ENCODE data around the gene GAS7. TPM values are rescaled to one million over a fixed set of nuclear protein-coding genes. Genes with fewer than 3 reads are reported as not detected.
A peak's percentile ranks its signal among the peaks of the same experiment; 100 is the strongest.

The GAS7 gene
- total RNA-seq, 1 donor from 2014 or later = 72.1 TPM

DNA sequence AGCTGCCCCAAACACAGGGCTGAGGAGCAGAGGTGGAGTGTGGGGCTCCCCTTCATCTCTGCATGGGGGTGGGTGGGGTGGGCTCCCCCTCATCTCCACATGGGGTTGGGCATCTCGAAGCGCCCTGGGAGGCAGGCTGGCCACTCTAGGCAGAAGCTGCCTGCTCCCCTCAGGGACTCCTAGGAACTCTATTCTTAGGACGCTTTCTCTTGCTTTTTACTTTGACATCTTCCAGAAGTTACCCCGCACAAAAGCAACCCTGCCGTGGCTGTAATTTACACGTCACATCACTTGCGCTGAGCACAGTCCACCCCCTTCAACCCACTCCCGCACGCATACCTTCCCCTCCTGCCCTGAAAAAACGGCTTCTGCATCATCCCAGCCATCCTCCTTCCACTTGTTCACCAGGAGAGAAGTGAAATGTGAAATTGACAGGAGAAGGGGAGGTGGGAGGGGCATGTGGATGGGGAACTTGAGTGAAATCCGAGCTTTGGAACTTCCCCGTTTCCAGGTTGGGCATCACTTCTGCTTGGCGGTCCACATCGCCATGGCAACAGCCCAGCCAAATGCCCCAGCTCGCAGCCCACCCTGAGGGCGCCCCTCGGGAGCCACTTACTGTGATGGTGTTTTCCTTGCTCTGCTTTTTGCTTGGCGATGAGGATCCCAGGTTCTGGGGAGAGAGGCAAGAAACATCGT, 239.7 kb downstream of the GAS7 start:
- intact Hi-C loops (cut with DNase I) = no loop called here
- DNase-seq (no peak), ATAC-seq (ENCODE audit: poor library complexity) (no peak)

DNA sequence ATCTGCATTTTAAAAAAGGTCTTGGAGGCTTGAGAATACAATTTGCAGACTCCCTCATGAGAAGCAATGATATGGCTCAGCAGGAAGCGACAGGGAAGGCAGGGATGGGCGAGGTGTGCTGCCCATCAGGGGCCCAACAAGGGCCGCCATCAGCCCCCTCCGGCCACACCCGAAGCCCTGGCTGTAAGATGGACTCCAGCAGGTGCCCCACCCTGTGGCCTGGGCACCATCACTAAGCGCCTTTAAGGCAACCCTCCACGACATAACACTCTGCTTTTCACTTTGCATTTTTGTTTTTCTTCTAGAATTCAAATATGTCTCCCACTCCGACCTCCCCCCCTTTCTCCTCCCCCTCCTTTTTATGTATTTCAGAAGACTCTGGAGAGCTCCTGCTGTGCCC, 241.2 kb downstream of the GAS7 start:
- DNase-seq = no peak

DNA sequence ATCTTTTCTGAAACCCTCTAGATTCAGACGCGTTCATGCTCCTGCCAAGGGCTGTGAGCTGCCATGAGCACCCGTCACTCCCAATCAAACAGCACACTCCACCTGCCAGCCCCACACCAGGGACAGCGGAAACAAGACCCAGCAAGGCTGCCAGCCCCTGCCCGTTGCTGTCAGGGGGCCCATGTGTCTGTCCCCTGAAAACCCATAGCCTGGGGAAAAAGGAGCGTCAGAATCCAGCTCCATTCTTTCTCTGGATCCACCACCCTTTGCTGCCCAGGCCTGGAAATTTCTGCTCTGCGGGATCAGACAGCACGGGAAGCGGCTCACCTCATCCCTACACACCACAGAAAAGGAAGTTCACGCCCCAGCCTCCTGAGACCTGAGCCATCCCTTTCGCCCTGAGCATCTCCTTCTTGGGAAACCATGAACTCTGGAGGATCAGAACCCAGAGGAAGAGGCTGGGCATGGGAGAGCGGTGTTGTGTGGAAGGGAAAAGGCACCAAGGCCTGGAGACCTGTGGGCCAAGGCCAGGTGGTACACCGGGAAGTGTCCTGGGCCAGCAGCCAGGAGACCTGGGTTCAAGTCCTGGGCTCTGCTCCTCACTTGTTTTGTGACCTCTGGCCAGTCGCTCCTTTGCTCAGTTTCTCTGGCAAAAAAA, 241.8 kb downstream of the GAS7 start:
- intact Hi-C loops (cut with DNase I) = no loop called here
- ATAC-seq (ENCODE audit: poor library complexity) (no peak), DNase-seq (no peak)

More for the DNA sequence above, 241.2 kb downstream of the GAS7 start:
- intact Hi-C loops (cut with DNase I) = no loop called here
- no peak for ATAC-seq (ENCODE audit: poor library complexity)

DNA sequence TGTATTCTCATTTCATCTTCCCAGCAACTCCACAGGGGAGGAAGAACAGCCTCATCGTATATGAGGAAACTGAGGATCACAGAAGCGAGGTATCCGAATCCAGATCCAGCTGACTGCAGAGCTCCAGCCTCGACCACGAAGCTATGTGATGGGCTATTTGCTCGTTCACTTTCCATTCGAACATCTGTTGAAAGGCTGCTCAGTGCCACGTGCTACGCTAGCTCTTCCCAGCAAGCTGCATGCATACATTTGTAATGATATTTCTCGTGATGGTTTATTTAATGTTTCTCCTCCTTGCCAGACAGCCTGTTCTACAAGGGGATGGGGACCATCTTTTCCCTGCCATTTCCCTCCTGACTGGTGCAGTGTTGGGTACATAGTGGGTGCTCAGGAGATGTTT, 244.9 kb downstream of the GAS7 start:
- DNase-seq (no peak), ATAC-seq (ENCODE audit: poor library complexity) (no peak)
- intact Hi-C loops (cut with DNase I) = no loop called here

DNA sequence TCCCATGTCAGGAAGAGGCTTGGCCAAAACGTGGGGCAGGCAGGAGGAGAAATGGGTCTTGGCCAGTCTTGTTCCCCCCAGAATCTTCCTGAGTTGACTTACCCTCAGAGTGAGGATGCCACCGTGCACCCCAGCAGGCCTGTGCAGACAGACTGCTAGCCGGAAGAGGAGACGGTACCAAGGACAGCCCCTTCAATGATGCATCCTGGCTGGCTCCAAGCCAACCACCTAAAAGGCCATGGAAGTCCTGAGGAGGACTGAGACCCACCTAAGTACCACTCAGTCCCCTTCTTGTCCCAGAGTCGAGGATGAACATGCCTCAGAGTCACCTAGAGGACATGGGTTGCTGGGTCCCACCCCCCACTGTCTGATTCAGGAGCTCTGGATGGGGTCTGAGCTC, 246.6 kb downstream of the GAS7 start:
- intact Hi-C loops (cut with DNase I) = no loop called here
- peak; percentile 9 for ATAC-seq (ENCODE audit: poor library complexity)
- no peak for DNase-seq

DNA sequence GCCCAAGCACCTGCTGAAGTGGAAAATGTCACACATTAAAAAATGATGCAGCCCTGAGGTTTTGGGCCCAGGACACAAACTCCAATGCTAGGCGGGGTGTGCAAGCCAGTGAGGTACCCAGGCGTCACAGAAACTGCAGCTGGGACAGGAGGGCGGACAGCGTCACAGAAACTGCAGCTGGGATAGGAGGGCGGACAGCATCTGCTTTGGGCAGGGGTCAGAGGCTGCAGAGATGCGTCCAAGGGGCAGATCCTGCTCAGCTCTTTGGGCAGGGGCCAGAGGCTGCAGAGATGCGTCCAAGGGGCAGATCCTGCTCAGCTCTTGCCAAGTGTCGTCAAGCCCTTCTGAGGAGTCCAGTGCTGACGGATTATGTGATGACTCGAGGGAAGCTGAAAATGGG, 249.5 kb downstream of the GAS7 start:
- intact Hi-C loops (cut with DNase I) = no loop called here
- DNase-seq (peak; percentile 55), ATAC-seq (ENCODE audit: poor library complexity) (peak; percentile 47)

DNA sequence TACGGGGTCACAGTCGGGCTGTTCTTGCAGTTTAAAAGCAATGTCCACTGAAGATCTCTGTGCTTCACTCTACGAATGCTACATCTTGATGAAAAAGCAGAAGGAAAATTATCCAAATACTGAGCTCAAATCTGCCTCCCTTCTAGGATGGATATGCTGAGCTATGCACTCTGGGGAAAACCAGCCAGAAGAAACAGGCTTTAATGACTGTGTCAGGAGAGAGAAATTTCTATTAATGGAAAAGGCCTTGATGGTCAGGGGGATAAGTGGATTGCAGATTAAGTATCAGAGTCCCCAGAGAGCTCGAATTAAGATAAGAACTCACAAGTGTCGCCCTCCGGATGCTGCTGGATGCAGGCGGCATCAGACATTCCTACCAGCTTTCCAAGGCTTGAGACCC, 253.7 kb downstream of the GAS7 start:
- ATAC-seq (ENCODE audit: poor library complexity) = no peak
- intact Hi-C loops (cut with DNase I) = no loop called here
- DNase-seq = no peak

DNA sequence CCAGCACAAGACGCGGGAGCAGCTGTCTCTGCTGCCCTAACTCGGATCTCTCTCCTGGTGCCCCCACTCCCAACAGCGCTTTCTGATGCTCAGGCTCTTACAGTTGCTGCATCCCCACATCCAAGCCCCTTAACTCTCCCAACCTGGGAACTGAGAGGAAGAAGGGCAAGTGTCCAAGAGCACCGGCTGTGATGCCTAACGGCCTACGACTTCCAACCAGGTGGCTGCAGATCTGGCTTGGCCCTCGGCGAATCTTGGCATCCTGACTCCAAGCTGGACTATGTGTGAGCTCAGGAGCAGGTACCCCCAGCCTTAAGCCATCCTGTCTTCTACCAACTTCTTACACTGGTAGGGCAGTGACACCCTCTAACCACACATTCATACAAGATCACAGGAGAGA, 255.1 kb downstream of the GAS7 start:
- DNase-seq = no peak
- intact Hi-C loops (cut with DNase I) = no loop called here
- ATAC-seq (ENCODE audit: poor library complexity) = no peak

DNA sequence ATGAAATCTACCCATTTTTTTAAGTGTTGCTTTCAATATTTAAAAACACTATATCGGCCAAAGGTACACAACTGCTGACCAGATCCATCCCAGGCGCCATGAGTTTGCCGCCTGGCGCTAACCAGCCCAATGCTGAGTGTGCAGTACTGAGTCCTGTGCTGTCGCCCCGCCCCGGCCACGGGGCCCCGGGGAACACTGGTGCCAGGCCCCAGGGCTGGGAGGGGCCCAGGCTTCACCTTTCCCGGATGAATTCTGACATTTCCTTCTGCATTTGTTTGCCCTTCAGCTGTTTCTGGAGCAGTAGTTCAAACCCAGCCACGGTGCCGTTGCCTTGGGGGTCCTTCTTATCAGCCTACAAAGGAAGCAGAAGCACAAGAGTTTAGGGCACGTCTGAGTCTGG, 255.5 kb downstream of the GAS7 start:
- no peak for DNase-seq
- no peak for ATAC-seq (ENCODE audit: poor library complexity)
- intact Hi-C loops (cut with DNase I) = no loop called here

DNA sequence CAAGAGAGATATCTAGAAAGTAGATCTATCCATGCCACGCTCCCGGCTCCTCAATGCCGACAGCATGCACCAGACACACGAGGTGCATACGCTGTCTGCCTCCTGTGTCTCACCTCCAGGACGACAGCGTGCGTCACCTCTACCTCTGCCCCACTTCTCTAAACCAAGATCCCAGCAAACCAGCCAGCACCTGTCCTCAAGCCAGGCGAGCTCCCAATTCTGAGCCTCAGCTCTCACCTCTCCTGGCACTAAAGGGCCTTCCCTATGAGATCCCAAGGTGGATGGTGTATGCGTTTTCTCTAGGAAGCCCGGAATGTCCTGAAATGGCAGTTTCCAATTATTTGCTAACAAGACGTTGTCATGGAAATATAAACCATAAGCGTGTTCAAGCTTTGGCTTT, 257.1 kb downstream of the GAS7 start:
- intact Hi-C loops (cut with DNase I) = no loop called here
- ATAC-seq (ENCODE audit: poor library complexity) = no peak
- no peak for DNase-seq

DNA sequence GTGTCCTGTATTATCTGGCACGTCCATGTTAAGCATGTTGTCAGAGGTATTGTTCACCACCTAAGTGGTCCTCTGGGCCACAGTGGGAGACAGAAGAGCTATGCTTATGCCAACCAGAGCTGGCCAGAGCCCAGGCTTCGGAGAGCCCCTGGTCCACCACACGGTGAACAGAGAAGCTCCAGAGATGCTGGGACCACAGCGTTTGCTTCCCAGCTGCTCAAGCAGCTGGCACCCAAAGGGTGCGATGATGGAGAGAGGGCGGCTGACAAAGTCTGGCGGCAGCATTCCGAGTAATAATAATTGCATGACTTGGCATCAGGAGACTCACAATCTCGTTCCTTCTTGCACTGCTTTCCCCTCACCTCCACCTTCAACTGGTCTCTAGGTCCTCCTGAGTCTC, 257.6 kb downstream of the GAS7 start:
- ATAC-seq (ENCODE audit: poor library complexity) = no peak
- intact Hi-C loops (cut with DNase I) = no loop called here
- DNase-seq = no peak

DNA sequence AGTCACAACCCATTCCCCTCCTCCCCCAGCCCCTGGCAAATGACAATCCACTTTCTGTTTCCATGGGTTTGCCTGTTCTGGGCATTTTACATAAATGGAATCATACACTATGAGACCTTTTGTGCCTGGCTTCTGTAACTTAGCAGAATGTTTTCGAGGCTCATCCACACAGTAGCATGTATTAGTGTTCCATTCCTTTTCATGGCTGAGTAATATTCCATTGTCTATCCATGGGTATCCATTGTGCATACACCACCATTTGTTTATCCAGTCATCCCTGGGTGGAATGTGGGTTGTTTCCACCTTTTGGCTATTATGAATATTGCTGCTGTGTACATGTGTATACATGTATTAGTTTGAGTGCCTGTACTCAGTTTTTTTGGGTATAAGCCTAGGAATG, 259.6 kb downstream of the GAS7 start:
- intact Hi-C loops (cut with DNase I) = no loop called here
- DNase-seq = no peak
- ATAC-seq (ENCODE audit: poor library complexity) = no peak

DNA sequence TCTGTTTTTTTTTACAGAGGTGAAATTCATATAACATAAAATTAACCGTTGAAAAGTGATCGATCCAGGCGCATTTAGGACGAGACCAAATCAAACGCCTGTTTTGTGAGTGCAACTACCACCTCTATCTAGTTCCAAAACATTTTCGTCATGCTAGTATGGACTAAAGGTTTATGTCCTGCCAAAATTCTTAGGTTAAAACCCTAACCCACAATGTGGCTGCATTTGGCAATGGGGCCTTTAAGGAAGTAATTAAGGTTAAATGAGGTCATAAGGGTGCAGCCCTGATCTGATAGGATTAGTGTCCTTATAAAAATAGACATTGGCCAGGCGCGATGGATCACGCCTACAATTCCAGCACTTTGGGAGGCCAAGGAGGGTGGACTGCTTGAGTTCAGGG, 260.5 kb downstream of the GAS7 start:
- DNase-seq (no peak), ATAC-seq (ENCODE audit: poor library complexity) (no peak)
- intact Hi-C loops (cut with DNase I) = no loop called here

DNA sequence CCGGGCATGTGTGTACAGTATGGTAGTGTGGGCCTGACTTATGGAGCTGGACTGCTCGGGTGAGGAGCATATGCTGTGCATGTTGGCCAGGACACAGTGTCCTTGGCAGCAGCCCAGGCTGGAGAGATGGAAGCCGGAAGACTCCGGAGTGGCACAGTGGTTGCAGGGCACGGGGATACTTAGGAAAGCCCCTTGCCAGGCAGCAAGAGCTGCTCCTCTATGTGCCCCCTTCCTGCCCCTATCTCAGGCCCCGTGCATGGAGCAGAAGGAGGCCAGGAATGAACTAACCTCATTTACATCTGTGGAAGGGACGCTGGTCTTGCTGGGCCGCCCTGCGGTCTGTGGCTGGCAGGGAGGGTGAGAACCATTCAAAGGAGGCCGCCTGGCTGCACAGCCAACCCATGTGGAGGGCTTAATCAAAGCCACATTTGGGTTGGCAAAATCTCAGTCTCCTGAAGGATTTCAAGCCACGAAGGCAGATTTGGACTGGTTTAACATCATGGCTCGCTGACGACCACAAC, 261.1 kb downstream of the GAS7 start:
- ATAC-seq (ENCODE audit: poor library complexity) (peak; percentile 88), DNase-seq (peak; percentile 90)
- intact Hi-C loops (cut with DNase I) = no loop called here

DNA sequence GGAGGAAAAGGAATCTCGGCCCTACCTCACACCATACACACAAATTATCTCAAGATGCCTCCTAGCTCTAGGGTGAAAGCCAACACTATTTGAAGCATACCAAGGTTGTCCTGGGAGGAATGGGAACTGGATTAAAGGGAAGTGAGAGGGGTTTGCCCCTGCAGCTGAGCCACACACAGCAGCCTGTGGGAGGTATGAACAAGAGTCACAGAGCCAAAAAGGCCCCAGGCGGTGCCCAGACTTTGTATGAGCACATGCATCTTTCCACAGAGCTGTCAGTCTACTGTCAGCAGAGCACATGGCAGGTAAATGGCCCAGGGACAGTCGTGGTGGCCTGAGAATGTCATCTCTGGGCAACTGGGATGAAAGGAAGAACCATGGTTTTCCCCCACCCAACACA, 262.3 kb downstream of the GAS7 start:
- ATAC-seq (ENCODE audit: poor library complexity) (no peak), DNase-seq (no peak)
- intact Hi-C loops (cut with DNase I) = no loop called here

DNA sequence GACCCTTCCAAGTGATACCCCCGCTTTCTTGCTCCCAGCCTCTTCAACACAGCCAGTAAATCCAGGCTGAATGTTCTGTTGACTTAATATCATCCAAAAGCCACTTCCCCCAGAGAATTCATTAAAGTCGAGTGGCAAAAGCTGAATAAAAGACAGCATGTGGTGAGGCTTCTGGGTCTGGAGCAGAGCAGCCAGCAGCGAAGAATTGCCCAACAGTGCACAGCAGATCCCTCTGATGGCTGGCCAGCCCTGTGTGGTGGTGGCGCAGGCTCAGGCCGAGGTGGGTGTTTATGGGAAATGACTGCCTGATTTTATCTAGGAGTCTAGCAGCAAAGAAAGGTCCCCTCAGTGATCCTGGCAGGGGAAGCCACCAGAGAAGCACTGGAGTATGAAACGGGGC, 263.0 kb downstream of the GAS7 start:
- DNase-seq (peak; percentile 66), ATAC-seq (ENCODE audit: poor library complexity) (peak; percentile 59)
- intact Hi-C loops (cut with DNase I) = no loop called here

DNA sequence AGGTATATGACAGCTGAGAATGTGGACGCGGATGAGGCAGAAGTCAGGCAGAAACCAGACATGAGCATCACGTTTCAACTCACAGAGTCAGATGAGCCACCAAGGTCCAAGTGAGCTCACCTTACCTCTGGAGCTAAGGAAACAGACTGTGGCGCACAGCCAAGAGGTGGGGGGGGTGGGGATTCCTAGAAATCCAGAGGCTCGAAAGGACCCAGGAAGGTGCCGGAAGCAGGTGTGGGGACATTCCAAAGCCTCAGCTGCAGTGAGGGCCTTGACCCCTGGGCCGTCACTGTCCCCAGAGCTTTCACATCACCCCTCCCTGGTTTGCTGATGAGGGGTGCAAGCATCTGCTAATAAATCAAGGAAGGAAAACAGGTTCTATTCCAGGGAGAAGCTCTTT, 264.1 kb downstream of the GAS7 start:
- no peak for DNase-seq
- intact Hi-C loops (cut with DNase I) = no loop called here
- no peak for ATAC-seq (ENCODE audit: poor library complexity)

DNA sequence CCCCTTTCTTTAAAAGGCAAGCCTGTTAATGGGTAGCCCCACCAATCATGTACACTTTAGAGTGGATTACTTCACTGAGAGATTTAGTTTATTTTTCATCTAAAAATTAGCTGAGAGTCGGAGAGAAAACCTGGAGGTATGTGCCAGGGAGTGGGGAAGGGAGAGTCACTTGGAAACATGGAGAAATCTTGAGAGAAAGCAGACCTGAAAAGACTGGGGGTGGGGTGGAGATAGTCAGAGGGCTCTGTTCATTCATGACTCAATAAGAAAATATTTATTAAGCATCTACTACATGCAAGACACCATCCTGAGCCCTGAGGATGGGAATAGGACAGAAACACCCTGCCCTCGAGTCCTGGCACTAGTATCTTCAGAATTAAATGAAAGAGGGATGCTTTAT, 265.9 kb downstream of the GAS7 start:
- ATAC-seq (ENCODE audit: poor library complexity) (no peak), DNase-seq (no peak)
- intact Hi-C loops (cut with DNase I) = no loop called here

DNA sequence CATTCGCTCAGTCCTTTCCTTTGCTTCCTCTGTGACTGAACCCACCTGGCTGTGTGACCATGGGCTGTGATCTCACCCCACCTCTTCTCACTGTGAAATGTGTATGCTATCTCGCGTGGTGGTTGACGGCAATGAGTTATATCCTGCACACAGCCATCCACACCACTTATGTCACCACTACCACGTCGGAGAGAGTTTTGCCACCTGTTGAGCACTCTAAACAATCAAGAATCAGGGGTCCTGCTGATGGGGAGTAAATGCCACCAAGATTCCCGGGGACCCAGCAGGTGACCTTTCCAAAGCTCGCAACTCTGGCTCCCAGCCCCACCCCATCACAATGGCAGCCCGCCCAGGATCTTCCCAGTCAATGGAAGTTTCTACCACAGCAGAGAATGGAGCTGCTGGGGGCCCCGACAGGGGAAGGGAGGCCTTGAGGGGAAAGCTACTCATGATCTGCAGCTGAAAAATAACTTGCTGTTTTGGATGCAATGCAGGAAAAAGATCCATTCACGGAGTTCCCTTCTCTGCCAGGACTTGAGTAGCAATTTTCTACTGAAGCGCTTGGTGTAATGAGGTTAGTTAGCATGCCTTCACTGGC, 267.2 kb downstream of the GAS7 start:
- ATAC-seq (ENCODE audit: poor library complexity) (no peak), DNase-seq (peak; percentile 38)
- intact Hi-C loops (cut with DNase I) = no loop called here

DNA sequence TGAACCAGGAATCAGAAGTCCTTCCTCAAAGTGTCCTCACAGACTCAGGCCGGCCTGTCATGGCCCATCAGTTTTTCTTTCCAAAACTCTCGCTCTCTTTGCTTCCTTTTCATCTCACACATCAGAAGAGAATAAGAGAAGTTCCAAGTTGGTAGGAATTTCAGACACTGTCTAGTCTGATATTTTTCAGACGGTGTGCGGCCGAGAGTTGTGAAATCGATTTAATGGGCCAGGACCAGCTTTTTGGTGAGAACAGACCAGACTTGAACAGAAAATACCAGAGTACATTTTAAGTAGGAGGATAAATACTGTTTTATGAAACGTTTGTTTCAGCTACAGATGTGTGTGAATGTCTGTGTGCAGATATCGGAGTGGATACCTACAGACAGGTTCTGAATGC, 268.5 kb downstream of the GAS7 start:
- peak; percentile 22 for DNase-seq
- intact Hi-C loops (cut with DNase I) = loop anchor here (5.0 kb wide), 1 partner anchor 682 kb away; no protein-coding TSS in a partner anchor
- no peak for ATAC-seq (ENCODE audit: poor library complexity)
